ENCODE measurements around the gene MBLAC1. TPM values are rescaled to one million over a fixed set of nuclear protein-coding genes. Genes with fewer than 3 reads are reported as not detected.

MBLAC1 gene
- total and polyA plus RNA-seq, 10 of the 15 experiments (the other 5 are each of a cell fraction or from before 2014, with no cell fraction given), result 0.24 to 3.2 (median 1.8) TPM; not detected in 1

- TF ChIP-seq MTA3 (IDR thresholded peaks at IDR 0.05; ENCODE audit: borderline replicate concordance, low read length) (no peak), SIX5 (IDR thresholded peaks at IDR 0.05; ENCODE audit: low read depth, low read length, severe bottlenecking) (no peak), HDAC6 (IDR thresholded peaks at IDR 0.05; ENCODE audit: unreplicated experiment) (no peak), CREM (IDR thresholded peaks at IDR 0.05; ENCODE audit: low read depth) (no peak), BACH1 (IDR thresholded peaks at IDR 0.05; ENCODE audit: borderline replicate concordance) (peak; percentile 64; the same call in 1 of the 2 replicates), NR2F1 (conservative IDR thresholded peaks at IDR 0.05) (peak; percentile 72), MXI1 (IDR thresholded peaks at IDR 0.05; ENCODE audit: low read depth, low read length) (no peak; the same call in 1 of the 2 replicates), SMAD1 (IDR thresholded peaks at IDR 0.05; ENCODE audit: low read depth, partially characterized antibody) (no peak)
- TF ChIP-seq, protein P1, sequence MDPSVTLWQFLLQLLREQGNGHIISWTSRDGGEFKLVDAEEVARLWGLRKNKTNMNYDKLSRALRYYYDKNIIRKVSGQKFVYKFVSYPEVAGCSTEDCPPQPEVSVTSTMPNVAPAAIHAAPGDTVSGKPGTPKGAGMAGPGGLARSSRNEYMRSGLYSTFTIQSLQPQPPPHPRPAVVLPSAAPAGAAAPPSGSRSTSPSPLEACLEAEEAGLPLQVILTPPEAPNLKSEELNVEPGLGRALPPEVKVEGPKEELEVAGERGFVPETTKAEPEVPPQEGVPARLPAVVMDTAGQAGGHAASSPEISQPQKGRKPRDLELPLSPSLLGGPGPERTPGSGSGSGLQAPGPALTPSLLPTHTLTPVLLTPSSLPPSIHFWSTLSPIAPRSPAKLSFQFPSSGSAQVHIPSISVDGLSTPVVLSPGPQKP (IDR thresholded peaks at IDR 0.05; ENCODE audit: low read depth, low read length), result no peak; the same call in 1 of the 2 replicates
These were observed 37.9 kb upstream of the MBLAC1 start, which contains the start of gene COPS6 (continued) for GRCh38 chr7:100088621-100089457.

All from GM12878 (cell line).